ENCODE results near the gene TIPIN.

Gene TIPIN

GRCh38 chr15:66356359-66357236 lies at the start of gene TIPIN:
TIPIN (minus strand) TSS chr15:66356685; CDS start chr15:66352947, 3,738 bp downstream.
- peak within 1 kb of the TSS; percentile 60 to 93 for H3K9ac ChIP-seq (ENCODE audit: low read depth in 1 of 2, low read length in 2 of 2)
- no peaks in the 10 kb centered on the region for H3K36me3 ChIP-seq (ENCODE audit: control insufficient read depth in 1 of 2, insufficient read depth in 2 of 2, low read length in 2 of 2)
- H3K27ac ChIP-seq (ENCODE audit: low read depth, low read length): no peak within 1 kb of the TSS
- no peaks in the 10 kb centered on the region for H3K9me3 ChIP-seq (ENCODE audit: control insufficient read depth in 1 of 2, low read length in 2 of 2)
- H3K27me3 ChIP-seq (ENCODE audit: control insufficient read depth in 1 of 2, insufficient read depth in 2 of 2, low read length in 2 of 2): no peaks in the 10 kb centered on the region
- H3K4me1 ChIP-seq (ENCODE audit: control insufficient read depth in 1 of 2, insufficient read depth in 2 of 2, low read length in 2 of 2): peaks cover 0 to 8% of the 10 kb centered on the region in 2 donors
- H3K4me3 ChIP-seq (ENCODE audit: low read depth in 1 of 2, low read length in 2 of 2): peak within 1 kb of the TSS; percentile 74 to 95

GRCh38 chr15:66405615-66406014 lies 49.1 kb upstream of the TIPIN start:
- H3K4me1 ChIP-seq (ENCODE audit: control insufficient read depth in 1 of 2, insufficient read depth in 2 of 2, low read length in 2 of 2): peaks cover 4 to 11% of the 10 kb centered on the region in 2 donors
- no peaks in the 10 kb centered on the region for H3K27me3 ChIP-seq (ENCODE audit: control insufficient read depth in 1 of 2, insufficient read depth in 2 of 2, low read length in 2 of 2)
- no peaks in the 10 kb centered on the region for H3K9me3 ChIP-seq (ENCODE audit: control insufficient read depth in 1 of 2, low read length in 2 of 2)
- no peak overlapping the region for H3K27ac ChIP-seq (ENCODE audit: low read depth, low read length)
- no peaks in the 10 kb centered on the region for H3K36me3 ChIP-seq (ENCODE audit: control insufficient read depth in 1 of 2, insufficient read depth in 2 of 2, low read length in 2 of 2)
- H3K4me3 ChIP-seq (ENCODE audit: low read depth in 1 of 2, low read length in 2 of 2): no peak overlapping the region
- no peak overlapping the region for H3K9ac ChIP-seq (ENCODE audit: low read depth in 1 of 2, low read length in 2 of 2)

- Histone ChIP-seq H3K9me3 (ENCODE audit: control insufficient read depth in 1 of 2, low read length in 2 of 2) (no peaks in the 10 kb centered on the region), H3K9ac (ENCODE audit: low read depth in 1 of 2, low read length in 2 of 2) (no peak overlapping the region), H3K27me3 (ENCODE audit: control insufficient read depth in 1 of 2, insufficient read depth in 2 of 2, low read length in 2 of 2) (no peaks in the 10 kb centered on the region), H3K4me3 (ENCODE audit: low read depth in 1 of 2, low read length in 2 of 2) (no peak overlapping the region), H3K4me1 (ENCODE audit: control insufficient read depth in 1 of 2, insufficient read depth in 2 of 2, low read length in 2 of 2) (peaks cover 3 to 11% of the 10 kb centered on the region in 2 donors), H3K36me3 (ENCODE audit: control insufficient read depth in 1 of 2, insufficient read depth in 2 of 2, low read length in 2 of 2) (no peaks in the 10 kb centered on the region), H3K27ac (ENCODE audit: low read depth, low read length) (no peak overlapping the region)
Observed at GRCh38 chr15:66405007-66405406, 48.5 kb upstream of the TIPIN start.

- no peak overlapping the region for H3K27ac ChIP-seq (ENCODE audit: low read depth, low read length)
- H3K36me3 ChIP-seq (ENCODE audit: control insufficient read depth in 1 of 2, insufficient read depth in 2 of 2, low read length in 2 of 2): no peaks in the 10 kb centered on the region
- H3K9ac ChIP-seq (ENCODE audit: low read depth in 1 of 2, low read length in 2 of 2): no peak overlapping the region
- no peaks in the 10 kb centered on the region for H3K27me3 ChIP-seq (ENCODE audit: control insufficient read depth in 1 of 2, insufficient read depth in 2 of 2, low read length in 2 of 2)
- peaks cover 3 to 11% of the 10 kb centered on the region in 2 donors for H3K4me1 ChIP-seq (ENCODE audit: control insufficient read depth in 1 of 2, insufficient read depth in 2 of 2, low read length in 2 of 2)
- no peak overlapping the region for H3K4me3 ChIP-seq (ENCODE audit: low read depth in 1 of 2, low read length in 2 of 2)
- no peaks in the 10 kb centered on the region for H3K9me3 ChIP-seq (ENCODE audit: control insufficient read depth in 1 of 2, low read length in 2 of 2)
Observed at GRCh38 chr15:66404532-66404931, 48.0 kb upstream of the TIPIN start.

GRCh38 chr15:66404122-66404521 lies 47.6 kb upstream of the TIPIN start:
- H3K4me1 ChIP-seq (ENCODE audit: control insufficient read depth in 1 of 2, insufficient read depth in 2 of 2, low read length in 2 of 2): peaks cover 3 to 7% of the 10 kb centered on the region in 2 donors
- H3K9ac ChIP-seq (ENCODE audit: low read depth in 1 of 2, low read length in 2 of 2): no peak overlapping the region
- no peaks in the 10 kb centered on the region for H3K27me3 ChIP-seq (ENCODE audit: control insufficient read depth in 1 of 2, insufficient read depth in 2 of 2, low read length in 2 of 2)
- no peaks in the 10 kb centered on the region for H3K36me3 ChIP-seq (ENCODE audit: control insufficient read depth in 1 of 2, insufficient read depth in 2 of 2, low read length in 2 of 2)
- no peaks in the 10 kb centered on the region for H3K9me3 ChIP-seq (ENCODE audit: control insufficient read depth in 1 of 2, low read length in 2 of 2)
- H3K27ac ChIP-seq (ENCODE audit: low read depth, low read length): no peak overlapping the region
- H3K4me3 ChIP-seq (ENCODE audit: low read depth in 1 of 2, low read length in 2 of 2): no peak overlapping the region

- H3K27me3 ChIP-seq (ENCODE audit: control insufficient read depth in 1 of 2, insufficient read depth in 2 of 2, low read length in 2 of 2): no peaks in the 10 kb centered on the region
- H3K4me1 ChIP-seq (ENCODE audit: control insufficient read depth in 1 of 2, insufficient read depth in 2 of 2, low read length in 2 of 2): peaks cover 0 to 6% of the 10 kb centered on the region in 2 donors
- no peak overlapping the region for H3K27ac ChIP-seq (ENCODE audit: low read depth, low read length)
- no peaks in the 10 kb centered on the region for H3K36me3 ChIP-seq (ENCODE audit: control insufficient read depth in 1 of 2, insufficient read depth in 2 of 2, low read length in 2 of 2)
- no peaks in the 10 kb centered on the region for H3K9me3 ChIP-seq (ENCODE audit: control insufficient read depth in 1 of 2, low read length in 2 of 2)
- H3K4me3 ChIP-seq (ENCODE audit: low read depth in 1 of 2, low read length in 2 of 2): no peak overlapping the region
- H3K9ac ChIP-seq (ENCODE audit: low read depth in 1 of 2, low read length in 2 of 2): no peak overlapping the region
Observed at GRCh38 chr15:66403323-66403722, 46.8 kb upstream of the TIPIN start.

- Histone ChIP-seq H3K4me1 (ENCODE audit: control insufficient read depth in 1 of 2, insufficient read depth in 2 of 2, low read length in 2 of 2) (peaks cover 0 to 6% of the 10 kb centered on the region in 2 donors), H3K27ac (ENCODE audit: low read depth, low read length) (no peak overlapping the region), H3K27me3 (ENCODE audit: control insufficient read depth in 1 of 2, insufficient read depth in 2 of 2, low read length in 2 of 2) (no peaks in the 10 kb centered on the region)
Observed at GRCh38 chr15:66402761-66403284, 46.3 kb upstream of the TIPIN start.

GRCh38 chr15:66401130-66402021 lies 44.9 kb upstream of the TIPIN start:
- Histone ChIP-seq H3K27ac (ENCODE audit: low read depth, low read length) (no peak overlapping the region), H3K4me3 (ENCODE audit: low read depth in 1 of 2, low read length in 2 of 2) (no peak overlapping the region), H3K36me3 (ENCODE audit: control insufficient read depth in 1 of 2, insufficient read depth in 2 of 2, low read length in 2 of 2) (no peaks in the 10 kb centered on the region)

More at GRCh38 chr15:66402761-66403284, 46.3 kb upstream of the TIPIN start:
- Histone ChIP-seq H3K9ac (ENCODE audit: low read depth in 1 of 2, low read length in 2 of 2) (no peak overlapping the region), H3K36me3 (ENCODE audit: control insufficient read depth in 1 of 2, insufficient read depth in 2 of 2, low read length in 2 of 2) (no peaks in the 10 kb centered on the region), H3K9me3 (ENCODE audit: control insufficient read depth in 1 of 2, low read length in 2 of 2) (no peaks in the 10 kb centered on the region), H3K4me3 (ENCODE audit: low read depth in 1 of 2, low read length in 2 of 2) (no peak overlapping the region)

GRCh38 chr15:66400351-66400774 lies 43.9 kb upstream of the TIPIN start:
- Histone ChIP-seq H3K27ac (ENCODE audit: low read depth, low read length) (no peak overlapping the region), H3K9ac (ENCODE audit: low read depth in 1 of 2, low read length in 2 of 2) (no peak overlapping the region), H3K27me3 (ENCODE audit: control insufficient read depth in 1 of 2, insufficient read depth in 2 of 2, low read length in 2 of 2) (no peaks in the 10 kb centered on the region), H3K9me3 (ENCODE audit: control insufficient read depth in 1 of 2, low read length in 2 of 2) (no peaks in the 10 kb centered on the region), H3K4me3 (ENCODE audit: low read depth in 1 of 2, low read length in 2 of 2) (no peak overlapping the region), H3K4me1 (ENCODE audit: control insufficient read depth in 1 of 2, insufficient read depth in 2 of 2, low read length in 2 of 2) (no peaks in the 10 kb centered on the region), H3K36me3 (ENCODE audit: control insufficient read depth in 1 of 2, insufficient read depth in 2 of 2, low read length in 2 of 2) (no peaks in the 10 kb centered on the region)

More at GRCh38 chr15:66401130-66402021, 44.9 kb upstream of the TIPIN start:
- Histone ChIP-seq H3K4me1 (ENCODE audit: control insufficient read depth in 1 of 2, insufficient read depth in 2 of 2, low read length in 2 of 2) (peaks cover 0 to 6% of the 10 kb centered on the region in 2 donors), H3K9ac (ENCODE audit: low read depth in 1 of 2, low read length in 2 of 2) (no peak overlapping the region), H3K27me3 (ENCODE audit: control insufficient read depth in 1 of 2, insufficient read depth in 2 of 2, low read length in 2 of 2) (no peaks in the 10 kb centered on the region), H3K9me3 (ENCODE audit: control insufficient read depth in 1 of 2, low read length in 2 of 2) (no peaks in the 10 kb centered on the region)

All from duodenal mucosa (tissue), 2 donors.